Panc1 (cell line): ENCODE measurements around the gene GRM3.

ENCODE experiments used
- POLR2AphosphoS5 ChIP-seq: IDR thresholded peaks from 2 replicates; pipeline ENCODE4 v1.6.1; 2012; ENCODE audit warnings: mild to moderate bottlenecking, low read depth, low read length, moderate library complexity
- TCF7L2 ChIP-seq: IDR thresholded peaks from 2 replicates; pipeline ENCODE4 v1.6.1; 2011; ENCODE audit warnings: mild to moderate bottlenecking, low read depth, low read length, inconsistent platforms
- TF ChIP-seq, protein P1 (sequence below): fragments of 450-650 bp; IDR thresholded peaks from 2 replicates; pipeline ENCODE4 v1.5.1; 2017; ENCODE audit warnings: mild to moderate bottlenecking

DNA sequence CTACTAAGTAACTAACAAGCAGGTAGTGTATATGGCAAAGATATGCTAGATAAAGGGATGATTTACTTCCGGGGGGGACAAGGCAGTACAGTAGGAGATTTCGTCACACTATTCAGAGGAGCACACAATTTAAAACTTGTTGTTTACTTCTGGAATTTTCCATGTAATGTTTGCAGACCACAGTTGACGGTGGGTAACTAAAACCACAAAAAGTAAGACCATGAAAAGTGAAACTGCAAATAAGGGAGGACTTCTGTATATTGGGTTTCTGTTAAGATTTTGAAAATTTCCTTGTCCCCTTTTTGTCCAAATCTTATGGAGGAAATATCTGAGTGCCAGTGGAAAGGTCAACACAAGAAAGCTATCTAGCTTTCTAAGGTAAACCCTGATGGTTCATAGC lies 245.8 kb downstream of the GRM3 start:
- TF ChIP-seq POLR2AphosphoS5 (no peak), TCF7L2 (no peak)
- TF ChIP-seq, protein P1, sequence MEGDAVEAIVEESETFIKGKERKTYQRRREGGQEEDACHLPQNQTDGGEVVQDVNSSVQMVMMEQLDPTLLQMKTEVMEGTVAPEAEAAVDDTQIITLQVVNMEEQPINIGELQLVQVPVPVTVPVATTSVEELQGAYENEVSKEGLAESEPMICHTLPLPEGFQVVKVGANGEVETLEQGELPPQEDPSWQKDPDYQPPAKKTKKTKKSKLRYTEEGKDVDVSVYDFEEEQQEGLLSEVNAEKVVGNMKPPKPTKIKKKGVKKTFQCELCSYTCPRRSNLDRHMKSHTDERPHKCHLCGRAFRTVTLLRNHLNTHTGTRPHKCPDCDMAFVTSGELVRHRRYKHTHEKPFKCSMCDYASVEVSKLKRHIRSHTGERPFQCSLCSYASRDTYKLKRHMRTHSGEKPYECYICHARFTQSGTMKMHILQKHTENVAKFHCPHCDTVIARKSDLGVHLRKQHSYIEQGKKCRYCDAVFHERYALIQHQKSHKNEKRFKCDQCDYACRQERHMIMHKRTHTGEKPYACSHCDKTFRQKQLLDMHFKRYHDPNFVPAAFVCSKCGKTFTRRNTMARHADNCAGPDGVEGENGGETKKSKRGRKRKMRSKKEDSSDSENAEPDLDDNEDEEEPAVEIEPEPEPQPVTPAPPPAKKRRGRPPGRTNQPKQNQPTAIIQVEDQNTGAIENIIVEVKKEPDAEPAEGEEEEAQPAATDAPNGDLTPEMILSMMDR: no peak
